SU-DHL-6 (cell line): Measurements from ENCODE around the gene LIN28A.

Experiments used
- CTCF ChIP-seq: fragments of 200-600 bp; sonication (generic); IDR thresholded peaks from one replicate; pipeline ENCODE4 v1.5.1; 2017; ENCODE audit warnings: antibody characterized with exemption, mild to moderate bottlenecking, low read length, moderate library complexity; ENCODE audit not compliant: insufficient read depth, poor library complexity, severe bottlenecking
- EZH2phosphoT487 ChIP-seq: fragments of 200-600 bp; sonication (generic), shearing (Covaris generic); conservative IDR thresholded peaks from 2 replicates; pipeline ENCODE4 v1.6.1; 2018; ENCODE audit warnings: mild to moderate bottlenecking, antibody characterized with exemption, low read length, moderate library complexity, mixed read lengths

GRCh38 chr1:26399034-26399433 lies 11.6 kb upstream of the LIN28A start:
- TF ChIP-seq CTCF (no peak), EZH2phosphoT487 (no peak)
